NCI-H2227 treated with DMSO at 0.1 percent for 48 hours (cell line): ENCODE measurements around the gene CNNM3.

ENCODE experiments used
- DNase-seq: peaks from one replicate; lab custom pipeline; 2025; lab: John Stamatoyannopoulos, UW

The CNNM3 gene

GRCh38 chr2:96878171-96878570 is 62.1 kb downstream of the CNNM3 start:
- no peak for DNase-seq

- no peak for DNase-seq
Observed at GRCh38 chr2:96878796-96879544, 62.9 kb downstream of the CNNM3 start.

DNA sequence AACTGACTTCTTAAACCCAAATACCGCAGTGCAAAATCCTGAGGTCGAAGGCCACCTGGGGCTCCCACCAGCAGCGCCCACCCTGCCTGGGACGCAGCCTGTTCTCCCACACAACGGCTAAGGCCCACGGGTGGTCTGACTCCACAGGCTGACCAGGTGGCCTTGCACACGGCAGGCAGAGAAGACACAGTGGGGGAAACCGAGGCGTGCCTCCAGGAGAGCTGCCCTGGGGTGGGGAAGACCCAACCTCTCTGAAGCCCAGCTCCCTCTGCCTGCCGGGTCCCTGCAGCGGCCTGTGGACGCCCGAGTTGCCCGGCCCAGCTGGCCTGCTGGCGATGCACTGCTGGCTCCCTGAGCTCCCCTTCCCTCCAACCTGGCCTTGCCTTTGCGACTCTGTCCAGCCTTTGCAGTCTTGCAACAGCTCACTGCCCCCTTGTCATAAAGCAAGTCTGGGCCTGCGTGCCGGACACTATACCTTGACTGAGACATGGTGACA is 63.5 kb downstream of the CNNM3 start:
- DNase-seq: no peak

GRCh38 chr2:96880891-96881273 is 64.8 kb downstream of the CNNM3 start:
- no peak for DNase-seq

- DNase-seq: no peak
Observed at GRCh38 chr2:96881349-96882195, 65.5 kb downstream of the CNNM3 start.

- no peak for DNase-seq
Observed at GRCh38 chr2:96882230-96882629, 66.2 kb downstream of the CNNM3 start.

DNA sequence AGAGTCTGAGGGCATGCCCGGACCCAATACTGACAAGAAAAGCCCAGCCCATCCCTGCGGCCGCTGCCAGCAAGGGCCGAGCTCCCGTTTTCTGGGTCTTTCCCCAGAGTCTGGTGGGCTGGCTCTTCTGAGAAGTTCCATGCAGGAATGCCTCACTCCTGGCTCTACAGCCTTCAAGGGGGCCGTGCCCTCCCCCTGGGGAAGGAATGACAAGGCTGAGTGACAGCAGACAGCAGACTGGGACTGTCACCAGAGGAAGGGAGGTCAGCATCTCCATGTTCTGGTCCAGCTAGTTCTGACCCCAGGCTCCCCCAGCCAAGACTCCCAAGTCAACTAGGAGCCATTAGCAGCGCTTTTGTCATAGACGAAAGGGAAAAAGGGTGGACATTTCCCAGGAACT is 66.8 kb downstream of the CNNM3 start:
- no peak for DNase-seq

- no peak for DNase-seq
Observed at GRCh38 chr2:96883306-96883705, 67.2 kb downstream of the CNNM3 start.
